Fibroblast of villous mesenchyme (primary cell): ENCODE results near the gene NUDT21. TPM values are rescaled to one million over a fixed set of nuclear protein-coding genes. Genes with fewer than 3 reads are reported as not detected.
"Not testable (repeated sequence)": the region's sequence is repeated elsewhere in the genome, so short reads cannot be mapped to it uniquely, and the experiment has no call there.

Experiments used
- DNase-seq: peaks from one replicate; pipeline ENCODE4 v3.0.0-alpha.2; 2010; ENCODE audit warnings: low read depth
- H3K4me3 ChIP-seq: 2 replicates; pipeline ENCODE4 v1.5.1; 2011; ENCODE audit warnings: low read depth, mild to moderate bottlenecking, low read length
- total RNA-seq: library from RNA; depleted of rRNA; stranded (reverse); fragments of >200 nt; gene quantifications from 2 replicates; pipeline ENCODE4 v1.2.3, GENCODE V29; 2012
- TF ChIP-seq, protein P1 (sequence below): IDR thresholded peaks from 2 replicates; pipeline ENCODE4 v1.5.1; 2012; ENCODE audit warnings: low read depth, mild to moderate bottlenecking, low read length; ENCODE audit not compliant: insufficient read depth

The NUDT21 gene
- total RNA-seq, 1 donor, result 83.8 TPM

DNA sequence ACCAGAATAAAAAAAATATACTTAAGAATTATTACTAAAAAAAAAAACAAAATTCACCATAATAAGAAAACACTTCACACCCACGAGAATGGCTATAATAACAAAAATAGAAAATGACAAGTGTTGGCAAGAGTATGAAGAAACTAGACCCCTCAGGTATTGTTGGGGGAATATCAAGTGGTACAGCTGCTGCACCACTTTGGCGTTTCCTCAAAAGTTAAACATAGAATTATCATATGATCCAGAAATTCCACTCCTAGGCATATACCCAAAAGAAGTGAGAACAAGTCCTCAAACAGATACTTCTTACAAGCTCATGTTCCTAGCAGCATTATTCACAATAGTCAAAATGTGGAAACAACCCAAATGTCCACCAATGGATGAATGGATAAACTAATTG, 52.1 kb downstream of the NUDT21 start:
- no peak overlapping the region for H3K4me3 ChIP-seq
- no peak for DNase-seq

DNA sequence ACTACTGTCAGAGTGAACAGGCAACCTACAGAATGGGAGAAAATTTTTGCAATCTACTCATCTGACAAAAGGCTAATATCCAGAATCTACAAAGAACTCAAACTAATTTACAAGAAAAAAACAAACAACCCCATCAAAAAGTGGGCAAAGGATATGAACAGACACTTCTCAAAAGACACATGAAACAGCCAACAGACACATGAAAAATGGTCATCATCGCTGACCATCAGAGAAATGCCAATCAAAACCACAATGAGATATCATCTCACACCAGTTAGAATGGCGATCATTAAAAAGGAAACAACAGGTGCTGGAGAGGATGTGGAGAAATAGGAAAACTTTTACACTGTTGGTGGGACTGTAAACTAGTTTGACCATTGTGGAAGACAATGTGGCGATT, 54.4 kb downstream of the NUDT21 start:
- H3K4me3 ChIP-seq, result not testable (repeated sequence)

More for the DNA sequence above, 52.1 kb downstream of the NUDT21 start:
- TF ChIP-seq, protein P1, sequence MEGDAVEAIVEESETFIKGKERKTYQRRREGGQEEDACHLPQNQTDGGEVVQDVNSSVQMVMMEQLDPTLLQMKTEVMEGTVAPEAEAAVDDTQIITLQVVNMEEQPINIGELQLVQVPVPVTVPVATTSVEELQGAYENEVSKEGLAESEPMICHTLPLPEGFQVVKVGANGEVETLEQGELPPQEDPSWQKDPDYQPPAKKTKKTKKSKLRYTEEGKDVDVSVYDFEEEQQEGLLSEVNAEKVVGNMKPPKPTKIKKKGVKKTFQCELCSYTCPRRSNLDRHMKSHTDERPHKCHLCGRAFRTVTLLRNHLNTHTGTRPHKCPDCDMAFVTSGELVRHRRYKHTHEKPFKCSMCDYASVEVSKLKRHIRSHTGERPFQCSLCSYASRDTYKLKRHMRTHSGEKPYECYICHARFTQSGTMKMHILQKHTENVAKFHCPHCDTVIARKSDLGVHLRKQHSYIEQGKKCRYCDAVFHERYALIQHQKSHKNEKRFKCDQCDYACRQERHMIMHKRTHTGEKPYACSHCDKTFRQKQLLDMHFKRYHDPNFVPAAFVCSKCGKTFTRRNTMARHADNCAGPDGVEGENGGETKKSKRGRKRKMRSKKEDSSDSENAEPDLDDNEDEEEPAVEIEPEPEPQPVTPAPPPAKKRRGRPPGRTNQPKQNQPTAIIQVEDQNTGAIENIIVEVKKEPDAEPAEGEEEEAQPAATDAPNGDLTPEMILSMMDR, result no peak

DNA sequence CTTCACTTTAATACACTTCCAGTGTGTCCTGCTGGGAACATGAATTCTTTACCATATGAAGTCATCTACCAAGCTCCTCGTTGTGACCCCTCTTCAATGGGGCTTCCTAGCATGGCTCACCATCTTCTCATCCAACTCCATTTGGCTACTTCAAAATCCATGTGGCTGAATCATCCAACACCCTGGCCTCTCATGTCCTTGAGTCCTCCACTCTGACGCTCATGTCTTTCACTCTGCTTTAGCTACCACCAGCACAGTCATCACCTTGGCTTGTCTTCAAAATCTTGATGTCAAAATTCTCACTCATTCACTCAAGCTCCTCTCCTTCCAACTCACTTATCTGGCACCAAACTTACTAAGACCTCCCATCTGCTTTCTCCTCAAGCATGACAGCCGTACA, 61.6 kb downstream of the NUDT21 start:
- H3K4me3 ChIP-seq, result no peak overlapping the region
- TF ChIP-seq, protein P1, result no peak
- DNase-seq, result peak; percentile 64

More for the DNA sequence above, 54.4 kb downstream of the NUDT21 start:
- DNase-seq, result not testable (repeated sequence)

DNA sequence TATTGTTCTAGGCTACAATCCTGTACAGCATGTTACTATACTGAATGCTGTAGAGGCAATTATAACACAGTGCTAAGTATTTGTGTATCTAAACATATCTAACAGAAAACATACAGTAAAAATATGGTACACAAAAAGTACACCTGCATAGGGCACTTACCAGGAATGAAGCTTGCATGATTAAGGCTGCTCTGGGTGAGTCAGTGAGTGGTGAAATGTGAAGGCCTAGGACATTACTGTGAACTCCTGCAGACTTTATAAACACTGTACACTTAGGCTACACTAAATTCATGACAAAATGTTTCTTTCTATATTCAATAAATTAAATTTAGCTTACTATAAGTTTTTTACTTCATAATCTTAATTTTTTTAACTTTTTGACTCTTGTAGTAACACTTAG, 62.9 kb downstream of the NUDT21 start:
- TF ChIP-seq, protein P1, result no peak
- H3K4me3 ChIP-seq, result no peak overlapping the region
- DNase-seq, result no peak

DNA sequence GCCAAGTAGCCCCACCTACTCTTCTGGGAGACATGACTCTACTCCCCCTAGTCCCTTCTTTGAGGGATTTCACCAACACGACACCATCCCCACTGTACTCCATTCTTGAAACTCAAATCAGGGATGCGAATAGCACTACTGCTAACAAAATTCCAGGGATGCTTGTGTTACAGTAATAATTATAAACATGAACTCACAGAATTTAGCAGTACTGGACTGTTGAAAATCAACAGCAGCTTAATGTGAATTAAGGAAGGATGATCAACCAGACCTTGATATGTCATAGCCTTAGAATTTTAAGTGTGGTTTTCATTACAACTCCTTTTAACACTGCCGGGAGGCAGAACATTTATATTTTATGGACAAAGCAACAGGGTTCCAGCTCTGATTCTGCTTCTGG, 63.7 kb downstream of the NUDT21 start:
- H3K4me3 ChIP-seq, result no peak overlapping the region
- TF ChIP-seq, protein P1, result no peak
- peak; percentile 22 for DNase-seq

DNA sequence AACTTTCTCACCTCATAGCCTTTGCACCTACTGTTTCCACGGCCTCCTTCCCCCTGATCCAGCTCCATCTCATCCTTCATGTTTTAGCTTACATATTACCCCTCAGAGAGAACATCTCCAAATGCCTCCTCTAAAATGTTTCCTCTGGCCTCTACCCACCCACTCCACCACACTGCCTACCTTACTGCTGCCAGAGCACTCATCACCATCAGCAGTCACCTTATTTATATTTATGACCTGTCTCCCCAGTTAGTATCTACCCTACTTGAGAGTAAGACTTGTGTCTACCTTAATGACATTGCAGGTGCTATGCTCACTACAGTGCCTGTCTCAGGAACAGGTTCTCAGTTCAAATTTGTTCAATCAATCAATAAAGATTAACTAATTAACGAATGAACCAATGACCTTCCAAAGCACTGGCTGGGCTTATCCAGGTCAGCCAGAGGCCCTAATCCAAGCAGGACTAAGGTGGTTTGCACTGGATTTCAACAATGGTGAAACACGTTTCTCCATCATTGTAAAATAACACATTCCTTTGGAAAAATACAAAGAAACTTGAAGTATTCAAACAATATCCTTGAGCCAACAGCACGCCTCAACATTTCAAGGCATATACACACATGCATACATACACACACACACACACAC, 66.9 kb downstream of the NUDT21 start:
- TF ChIP-seq, protein P1, result no peak
- DNase-seq, result no peak
- H3K4me3 ChIP-seq, result no peak overlapping the region

DNA sequence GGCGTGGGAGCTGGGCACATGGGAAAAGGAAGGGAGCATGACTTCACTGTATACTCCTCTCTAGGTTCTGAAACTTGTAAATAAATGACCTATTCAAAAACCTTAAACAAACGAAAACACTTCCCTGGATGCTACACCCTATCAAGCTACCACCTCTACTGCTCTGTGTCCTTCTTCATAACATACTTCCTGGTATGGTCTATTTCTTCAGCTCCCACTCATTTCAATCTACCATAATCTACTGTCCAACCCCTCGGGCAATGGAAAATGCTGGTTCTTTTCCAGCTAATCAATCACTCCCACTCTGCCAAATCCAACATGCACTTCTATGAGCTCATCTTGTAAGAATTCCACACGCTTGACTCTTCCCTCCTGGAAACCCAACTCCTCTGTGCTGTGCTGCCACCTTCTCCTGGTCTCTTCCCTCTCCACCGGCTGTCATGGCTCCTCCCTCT, 68.2 kb downstream of the NUDT21 start:
- peak; percentile 22 for DNase-seq
- TF ChIP-seq, protein P1, result no peak
- no peak overlapping the region for H3K4me3 ChIP-seq
